ENCODE measurements around the gene NCK1. TPM values are rescaled to one million over a fixed set of nuclear protein-coding genes. Genes with fewer than 3 reads are reported as not detected.
A peak's percentile ranks its signal among the peaks of the same experiment; 100 is the strongest.

The NCK1 gene
- total RNA-seq, 1 experiment from 2014 or later = 59.4 TPM

- CTCF ChIA-PET = interaction anchor here (1.3 to 1.6 kb wide), 3 partner anchors 11 to 195 kb away, joined by 5 to 11 read pairs (median 6); partner anchors contain the start of genes IL20RB and STAG1
- BruUV-seq (replicated peaks) = no TSS peak
- Mint-ChIP-seq H3K4me1 (ENCODE audit: insufficient read depth, unreplicated experiment) (peaks cover 48% of the 10 kb centered on the region), H3K9me3 (ENCODE audit: unreplicated experiment) (no peaks in the 10 kb centered on the region), H3K27ac (ENCODE audit: low read depth, unreplicated experiment) (peak overlapping the region; percentile 6), H3K4me3 (ENCODE audit: unreplicated experiment) (no peak overlapping the region), H3K36me3 (ENCODE audit: insufficient read depth, unreplicated experiment) (peaks cover 43% of the 10 kb centered on the region), H3K27me3 (ENCODE audit: insufficient read depth, unreplicated experiment) (no peaks in the 10 kb centered on the region)
- DNase-seq (ENCODE audit: unreplicated experiment) = no peak
- intact Hi-C loops (cut with micrococcal nuclease) = no loop called here
- POLR2A ChIA-PET = interaction anchor here (0.7 to 6.3 kb wide), 7 partner anchors 8 to 67 kb away, joined by 3 to 59 read pairs (median 5); partner anchors contain the start of gene IL20RB
- TF ChIP-seq CTCF (IDR thresholded peaks at IDR 0.05; ENCODE audit: unreplicated experiment) = no peak
Measured at GRCh38 chr3:136946978-136947377, 85.0 kb downstream of the NCK1 start.

- H3K36me3 Mint-ChIP-seq (ENCODE audit: insufficient read depth, unreplicated experiment) = peaks cover 48% of the 10 kb centered on the region
- no peak for TF ChIP-seq CTCF (IDR thresholded peaks at IDR 0.05; ENCODE audit: unreplicated experiment)
- no TSS peak for BruUV-seq (replicated peaks)
- H3K27me3 Mint-ChIP-seq (ENCODE audit: insufficient read depth, unreplicated experiment) = no peaks in the 10 kb centered on the region
- DNase-seq (ENCODE audit: unreplicated experiment) = no peak
- H3K4me3 Mint-ChIP-seq (ENCODE audit: unreplicated experiment) = no peak overlapping the region
- ChIA-PET POLR2A (interaction anchor here (0.7 to 6.3 kb wide), 9 partner anchors 8 to 66 kb away, joined by 3 to 59 read pairs (median 4); partner anchors contain the start of gene IL20RB), CTCF (interaction anchor here (0.6 to 1.6 kb wide), 7 partner anchors 9 to 195 kb away, joined by 3 to 11 read pairs (median 4); partner anchors contain the start of genes IL20RB and STAG1)
- peaks cover 50% of the 10 kb centered on the region for H3K4me1 Mint-ChIP-seq (ENCODE audit: insufficient read depth, unreplicated experiment)
- peak overlapping the region; percentile 6 for H3K27ac Mint-ChIP-seq (ENCODE audit: low read depth, unreplicated experiment)
- H3K9me3 Mint-ChIP-seq (ENCODE audit: unreplicated experiment) = no peaks in the 10 kb centered on the region
- intact Hi-C loops (cut with micrococcal nuclease) = no loop called here
Measured at GRCh38 chr3:136947477-136947876, 85.5 kb downstream of the NCK1 start.

- TF ChIP-seq CTCF (IDR thresholded peaks at IDR 0.05; ENCODE audit: unreplicated experiment) = no peak
- no peak overlapping the region for H3K4me3 Mint-ChIP-seq (ENCODE audit: unreplicated experiment)
- POLR2A ChIA-PET = interaction anchor here (1.0 to 6.3 kb wide), 4 partner anchors 8 to 64 kb away, joined by 3 to 59 read pairs (median 20); partner anchors contain the start of gene IL20RB
- CTCF ChIA-PET = interaction anchor here (0.5 to 0.8 kb wide), 2 partner anchors 16 to 65 kb away, joined by 3 read pairs; no protein-coding TSS in a partner anchor
- H3K27me3 Mint-ChIP-seq (ENCODE audit: insufficient read depth, unreplicated experiment) = no peaks in the 10 kb centered on the region
- H3K4me1 Mint-ChIP-seq (ENCODE audit: insufficient read depth, unreplicated experiment) = peaks cover 41% of the 10 kb centered on the region
- H3K36me3 Mint-ChIP-seq (ENCODE audit: insufficient read depth, unreplicated experiment) = peaks cover 57% of the 10 kb centered on the region
- no peak overlapping the region for H3K27ac Mint-ChIP-seq (ENCODE audit: low read depth, unreplicated experiment)
- no TSS peak for BruUV-seq (replicated peaks)
- H3K9me3 Mint-ChIP-seq (ENCODE audit: unreplicated experiment) = no peaks in the 10 kb centered on the region
- intact Hi-C loops (cut with micrococcal nuclease) = loop anchor here (1.0 kb wide), 1 partner anchor 64 kb away; no protein-coding TSS in a partner anchor
- DNase-seq (ENCODE audit: unreplicated experiment) = no peak
Measured at GRCh38 chr3:136949146-136949545, 87.1 kb downstream of the NCK1 start.

GRCh38 chr3:136949708-136950107 is 87.7 kb downstream of the NCK1 start:
- Mint-ChIP-seq H3K27me3 (ENCODE audit: insufficient read depth, unreplicated experiment) (no peaks in the 10 kb centered on the region), H3K4me1 (ENCODE audit: insufficient read depth, unreplicated experiment) (peaks cover 42% of the 10 kb centered on the region), H3K36me3 (ENCODE audit: insufficient read depth, unreplicated experiment) (peaks cover 57% of the 10 kb centered on the region), H3K9me3 (ENCODE audit: unreplicated experiment) (no peaks in the 10 kb centered on the region), H3K4me3 (ENCODE audit: unreplicated experiment) (no peak overlapping the region), H3K27ac (ENCODE audit: low read depth, unreplicated experiment) (no peak overlapping the region)
- no peak for DNase-seq (ENCODE audit: unreplicated experiment)
- ChIA-PET CTCF (interaction anchor here (0.5 to 2.6 kb wide), 10 partner anchors 8 to 191 kb away, joined by 3 to 59 read pairs (median 5); no protein-coding TSS in a partner anchor), POLR2A (interaction anchor here (0.7 to 6.3 kb wide), 9 partner anchors 8 to 197 kb away, joined by 3 to 59 read pairs (median 14); partner anchors contain the start of genes IL20RB, NCK1 and STAG1)
- no TSS peak for BruUV-seq (replicated peaks)
- peak; percentile 12 for TF ChIP-seq CTCF (IDR thresholded peaks at IDR 0.05; ENCODE audit: unreplicated experiment)
- intact Hi-C loops (cut with micrococcal nuclease) = loop anchor here (1.0 to 10.0 kb wide), 2 partner anchors 64 to 875 kb away; no protein-coding TSS in a partner anchor
